DOHH2 (cell line): ENCODE results near the gene SCGB1C2.

Experiments
- EZH2phosphoT487 ChIP-seq: fragments of 200-600 bp; sonication (generic); IDR thresholded peaks from 2 replicates; pipeline ENCODE4 v1.6.1; 2017; ENCODE audit warnings: borderline replicate concordance, mild to moderate bottlenecking, antibody characterized with exemption, low read length, moderate library complexity, mixed read lengths
- TF ChIP-seq, protein P1 (sequence below): fragments of 200-600 bp; sonication (generic); IDR thresholded peaks from one replicate; pipeline ENCODE4 v1.5.1; 2014; ENCODE audit warnings: antibody characterized with exemption, mild to moderate bottlenecking, low read depth, low read length; ENCODE audit not compliant: poor library complexity, severe bottlenecking

DNA sequence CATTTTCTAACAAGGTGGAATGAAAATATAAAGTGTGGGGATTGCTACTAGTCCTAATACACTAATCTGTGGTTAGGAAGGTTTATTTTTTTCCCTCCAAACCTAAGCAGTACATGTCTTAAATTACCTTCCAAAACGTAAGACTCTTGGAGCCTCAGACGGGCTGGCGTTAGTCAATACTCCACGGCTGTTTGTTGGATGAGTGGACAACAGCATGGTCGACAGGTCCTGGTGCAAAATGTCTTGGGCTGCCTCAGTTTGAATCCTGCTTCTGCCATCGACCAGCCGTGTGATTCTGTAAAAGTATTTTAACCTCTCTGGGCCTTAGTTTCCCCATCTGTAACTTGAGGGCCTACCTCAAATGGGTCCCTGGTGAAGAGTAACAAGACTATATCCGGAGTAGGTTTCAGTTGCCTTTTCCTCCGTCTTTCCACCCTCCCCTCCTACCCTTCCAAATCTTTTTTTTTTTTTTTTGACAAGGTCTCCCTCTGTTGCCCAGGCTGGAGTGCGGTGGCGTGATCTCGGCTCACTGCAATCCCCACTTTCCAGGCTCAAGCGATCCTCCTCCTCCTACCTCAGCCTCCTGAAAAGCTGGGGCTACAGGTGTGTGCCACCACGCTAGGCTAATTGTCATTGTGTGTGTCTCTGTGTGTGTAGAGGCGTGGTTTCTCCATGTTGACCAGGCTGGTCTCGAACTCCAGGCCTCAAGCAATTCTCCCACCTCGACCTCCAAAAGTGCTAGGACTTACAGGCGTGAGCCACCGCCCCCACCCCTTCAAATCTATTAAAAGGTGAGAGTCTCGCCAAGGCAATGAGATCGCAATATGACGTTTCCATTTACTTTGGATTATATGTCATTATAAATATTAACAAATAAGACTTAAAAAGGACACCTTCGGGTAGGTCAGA is 5.8 kb downstream of the SCGB1C2 start:
- TF ChIP-seq, protein P1, sequence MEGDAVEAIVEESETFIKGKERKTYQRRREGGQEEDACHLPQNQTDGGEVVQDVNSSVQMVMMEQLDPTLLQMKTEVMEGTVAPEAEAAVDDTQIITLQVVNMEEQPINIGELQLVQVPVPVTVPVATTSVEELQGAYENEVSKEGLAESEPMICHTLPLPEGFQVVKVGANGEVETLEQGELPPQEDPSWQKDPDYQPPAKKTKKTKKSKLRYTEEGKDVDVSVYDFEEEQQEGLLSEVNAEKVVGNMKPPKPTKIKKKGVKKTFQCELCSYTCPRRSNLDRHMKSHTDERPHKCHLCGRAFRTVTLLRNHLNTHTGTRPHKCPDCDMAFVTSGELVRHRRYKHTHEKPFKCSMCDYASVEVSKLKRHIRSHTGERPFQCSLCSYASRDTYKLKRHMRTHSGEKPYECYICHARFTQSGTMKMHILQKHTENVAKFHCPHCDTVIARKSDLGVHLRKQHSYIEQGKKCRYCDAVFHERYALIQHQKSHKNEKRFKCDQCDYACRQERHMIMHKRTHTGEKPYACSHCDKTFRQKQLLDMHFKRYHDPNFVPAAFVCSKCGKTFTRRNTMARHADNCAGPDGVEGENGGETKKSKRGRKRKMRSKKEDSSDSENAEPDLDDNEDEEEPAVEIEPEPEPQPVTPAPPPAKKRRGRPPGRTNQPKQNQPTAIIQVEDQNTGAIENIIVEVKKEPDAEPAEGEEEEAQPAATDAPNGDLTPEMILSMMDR = no peak
- no peak for TF ChIP-seq EZH2phosphoT487
